Adrenal gland (tissue), 12 donors: ENCODE data around the gene PSAPL1. TPM values are rescaled to one million over a fixed set of nuclear protein-coding genes. Genes with fewer than 3 reads are reported as not detected.

Experiments
- DNase-seq, 7 donors: peaks; one replicate each; pipeline ENCODE4 v3.0.0-alpha.2; 2019 to 2020
- H3K27ac ChIP-seq, 5 donors: fragments of 200-600 bp; sonication (generic) in 4 of 5; 1 replicate in 3 of 5; 2 replicates in 2 of 5; pipeline versions ENCODE4 v1.5.1 to v1.8.0; 2016 to 2020; ENCODE audit warnings: mild to moderate bottlenecking in 1 of 5
- H3K27me3 ChIP-seq: fragments of 200-600 bp; 2 replicates; pipeline ENCODE4 v1.8.0; 2021
- H3K36me3 ChIP-seq, 2 donors: fragments of 200-600 bp; replicated peaks in 1 of 2; 1 replicate in 1 of 2; 2 replicates in 1 of 2; pipeline versions ENCODE4 v1.5.1 to v1.8.0; 2018 to 2022
- H3K4me1 ChIP-seq, 2 donors: fragments of 200-600 bp; replicated peaks in 1 of 2; 1 replicate in 1 of 2; 2 replicates in 1 of 2; pipeline versions ENCODE4 v1.5.1 to v1.8.0; 2018 to 2021
- H3K4me3 ChIP-seq, 4 donors: fragments of 200-600 bp; sonication (generic) in 3 of 4; one replicate each; pipeline ENCODE4 v1.5.1; 2016 to 2018
- H3K9me3 ChIP-seq, 3 donors: fragments of 200-600 bp; sonication (generic) in 1 of 3; replicated peaks in 1 of 3; 1 replicate in 2 of 3; 2 replicates in 1 of 3; pipeline versions ENCODE4 v1.5.1 to v1.8.0; 2016 to 2021
- CTCF ChIP-seq, 6 experiments: fragments of 450-650 bp in 4 of 6; fragments of 200-600 bp in 2 of 6; sonication (generic) in 1 of 6; IDR thresholded peaks; 1 replicate in 5 of 6; 2 replicates in 1 of 6; pipeline versions ENCODE4 v1.5.1 to v1.8.0; 2016 to 2021; ENCODE audit warnings: antibody characterized with exemption in 6 of 6, mild to moderate bottlenecking in 2 of 6, moderate library complexity in 1 of 6
- POLR2A ChIP-seq, 2 donors: fragments of 450-650 bp; IDR thresholded peaks; one replicate each; pipeline ENCODE4 v1.6.1; 2017; ENCODE audit warnings: antibody characterized with exemption in 2 of 2, mild to moderate bottlenecking in 2 of 2, moderate library complexity in 1 of 2
- WGBS, 4 donors: extraction: QIAGEN DNeasy Blood & Tissue Kit in 2 of 4; methylation state at CpG; one replicate each; pipeline versions ENCODE4 v1.1.5 to v1.1.7; 2013 to 2017; 5-methylcytosine and 5-hydroxymethylcytosine counted together
- intact Hi-C, 2 donors: fragments of 100-400 bp; cut with DNase I; formaldehyde crosslinking; loops; one replicate each; pipeline versions ENCODE4 v1.14.1 to v1.15.0; 2022 to 2023
- polyA plus RNA-seq, 3 donors: library from polyadenylated mRNA; stranded (reverse); fragments of 200-250 nt in 2 of 3; fragments of 350-450 nt in 1 of 3; fragmentation: Illumina TruSeq in 1 of 3; extraction: RNeasy Lipid Tissue Mini Kit (QIAGEN cat#74804) in 1 of 3; gene quantifications; one replicate each; pipeline ENCODE4 v1.2.3, GENCODE V29; 2013 to 2014
- total RNA-seq, 9 donors: library from RNA; depleted of rRNA in 4 of 9; stranded (reverse); fragments of >200 nt in 4 of 9; fragments of 120-200 nt in 1 of 9; fragmentation: NEBNext Ultra II Directional in 1 of 9; extraction: Animal tissue kit (Norgen Biotek cat#: 25700) in 1 of 9; gene quantifications; one replicate each; pipeline versions ENCODE4 v1.1.0 to v1.2.4, GENCODE V29; 2013 to 2023
- donor health status: healthy with polysubstance abuse.
- donor health status: Bipolar disorder and iron deficiency.
- donor health status: DM: yes; HTN: yes; CAD: no.
- donor health status: DM: no; HTN: no; CAD: no.
- donor health status: DM: no; HTN: no; CAD: no.
- donor health status: DM: yes; HTN: yes; CAD: no.

PSAPL1 gene
- total and polyA plus RNA-seq, 12 donors = 0.03 to 0.08 TPM; not detected in 10

- Histone ChIP-seq H3K36me3 (no peaks in the 10 kb centered on the region), H3K9me3 (no peaks in the 10 kb centered on the region), H3K27me3 (no peaks in the 10 kb centered on the region), H3K4me3 (no peak overlapping the region), H3K4me1 (no peaks in the 10 kb centered on the region), H3K27ac (no peak overlapping the region)
- DNase-seq = no peak
- WGBS, 4 donors = 60 to 74% (median 71%) methylated on average over 3 to 15 of the region's 15 CpGs
- TF ChIP-seq CTCF (IDR thresholded peaks at IDR 0.05) = no peak
- no peak for TF ChIP-seq POLR2A (IDR thresholded peaks at IDR 0.05)
- intact Hi-C loops = no loop called here
Measured at GRCh38 chr4:7442574-7443162, 7.9 kb upstream of the PSAPL1 start.

GRCh38 chr4:7441201-7441600, 6.5 kb upstream of the PSAPL1 start:
- Histone ChIP-seq H3K27ac (no peak overlapping the region), H3K9me3 (no peaks in the 10 kb centered on the region), H3K4me3 (no peak overlapping the region), H3K36me3 (no peaks in the 10 kb centered on the region), H3K4me1 (no peaks in the 10 kb centered on the region), H3K27me3 (no peaks in the 10 kb centered on the region)
- WGBS, 4 donors = 76 to 84% (median 82%) methylated on average over 4 to 7 of the region's 7 CpGs
- DNase-seq = no peak
- intact Hi-C loops = no loop called here
- no peak for TF ChIP-seq POLR2A (IDR thresholded peaks at IDR 0.05)
- TF ChIP-seq CTCF (IDR thresholded peaks at IDR 0.05) = no peak

GRCh38 chr4:7439699-7440098, 5.0 kb upstream of the PSAPL1 start:
- Histone ChIP-seq H3K4me3 (no peak overlapping the region), H3K27ac (no peak overlapping the region), H3K9me3 (no peaks in the 10 kb centered on the region), H3K4me1 (no peaks in the 10 kb centered on the region), H3K36me3 (no peaks in the 10 kb centered on the region), H3K27me3 (no peaks in the 10 kb centered on the region)
- 61 to 87% (median 84%) methylated on average over 2 of the region's 2 CpGs for WGBS, 4 donors
- no peak for DNase-seq
- intact Hi-C loops = no loop called here
- TF ChIP-seq POLR2A (IDR thresholded peaks at IDR 0.05) (no peak), CTCF (IDR thresholded peaks at IDR 0.05) (no peak)

- 76 to 87% (median 81%) methylated on average over 8 to 13 of the region's 13 CpGs for WGBS, 4 donors
- DNase-seq = no peak
- intact Hi-C loops = no loop called here
- H3K4me3 ChIP-seq = no peak overlapping the region
- H3K9me3 ChIP-seq = no peaks in the 10 kb centered on the region
- no peaks in the 10 kb centered on the region for H3K36me3 ChIP-seq
- no peak overlapping the region for H3K27ac ChIP-seq
- no peak for TF ChIP-seq POLR2A (IDR thresholded peaks at IDR 0.05)
- no peak for TF ChIP-seq CTCF (IDR thresholded peaks at IDR 0.05)
- H3K4me1 ChIP-seq = no peaks in the 10 kb centered on the region
- no peaks in the 10 kb centered on the region for H3K27me3 ChIP-seq
Measured at GRCh38 chr4:7436256-7436655, 1.5 kb upstream of the PSAPL1 start.
